Measurements from ENCODE around the gene TIAM1. TPM values are rescaled to one million over a fixed set of nuclear protein-coding genes. Genes with fewer than 3 reads are reported as not detected.

The TIAM1 gene
- total RNA-seq, 4 donors from 2014 or later = 6.5 to 36.4 (median 13.0) TPM

DNA sequence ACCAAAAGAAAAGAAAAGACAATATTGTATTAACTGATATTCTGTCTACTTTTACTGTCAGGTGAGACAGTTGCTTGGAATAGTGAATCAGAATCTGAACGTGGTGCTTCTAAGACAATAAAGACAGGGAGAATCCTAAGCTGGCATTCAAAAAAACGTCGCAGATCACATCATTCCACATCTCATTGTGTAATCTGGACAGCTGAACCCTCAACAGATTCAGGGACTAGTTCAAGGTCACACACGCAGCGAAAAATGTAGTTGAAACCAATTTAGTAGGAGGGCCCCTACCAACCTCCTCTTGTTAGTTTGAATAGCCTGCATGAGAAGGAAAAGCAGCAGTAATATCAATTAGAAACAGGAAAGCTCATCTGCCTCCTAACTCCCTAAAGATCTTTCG is 259.4 kb downstream of the TIAM1 start:
- DNase-seq (ENCODE audit: low spot score) (no peak), ATAC-seq (ENCODE audit: low FRiP score) (no peak)

DNA sequence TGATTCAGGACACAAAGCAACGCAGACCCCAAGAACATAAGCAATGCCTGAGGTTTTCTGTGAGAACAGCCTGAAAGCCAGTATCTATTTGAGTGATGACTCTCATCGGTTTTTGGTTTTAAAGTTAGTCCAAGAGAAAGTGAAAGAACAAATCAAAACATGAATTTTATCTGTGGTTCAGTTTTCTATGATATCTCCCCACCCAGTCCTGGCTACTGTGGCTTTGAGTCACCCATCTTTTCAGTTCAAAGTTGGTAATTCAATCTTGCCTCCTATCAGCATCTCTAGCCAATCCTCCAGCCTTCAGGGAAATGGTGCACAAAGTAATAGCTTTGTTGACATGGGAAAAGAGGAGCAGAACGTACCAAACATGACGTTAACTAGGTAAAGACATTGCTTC is 265.3 kb downstream of the TIAM1 start:
- TF ChIP-seq, protein P1, sequence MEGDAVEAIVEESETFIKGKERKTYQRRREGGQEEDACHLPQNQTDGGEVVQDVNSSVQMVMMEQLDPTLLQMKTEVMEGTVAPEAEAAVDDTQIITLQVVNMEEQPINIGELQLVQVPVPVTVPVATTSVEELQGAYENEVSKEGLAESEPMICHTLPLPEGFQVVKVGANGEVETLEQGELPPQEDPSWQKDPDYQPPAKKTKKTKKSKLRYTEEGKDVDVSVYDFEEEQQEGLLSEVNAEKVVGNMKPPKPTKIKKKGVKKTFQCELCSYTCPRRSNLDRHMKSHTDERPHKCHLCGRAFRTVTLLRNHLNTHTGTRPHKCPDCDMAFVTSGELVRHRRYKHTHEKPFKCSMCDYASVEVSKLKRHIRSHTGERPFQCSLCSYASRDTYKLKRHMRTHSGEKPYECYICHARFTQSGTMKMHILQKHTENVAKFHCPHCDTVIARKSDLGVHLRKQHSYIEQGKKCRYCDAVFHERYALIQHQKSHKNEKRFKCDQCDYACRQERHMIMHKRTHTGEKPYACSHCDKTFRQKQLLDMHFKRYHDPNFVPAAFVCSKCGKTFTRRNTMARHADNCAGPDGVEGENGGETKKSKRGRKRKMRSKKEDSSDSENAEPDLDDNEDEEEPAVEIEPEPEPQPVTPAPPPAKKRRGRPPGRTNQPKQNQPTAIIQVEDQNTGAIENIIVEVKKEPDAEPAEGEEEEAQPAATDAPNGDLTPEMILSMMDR (IDR thresholded peaks at IDR 0.05) = no peak
- DNase-seq (ENCODE audit: low spot score) = no peak
- no peak for ATAC-seq (ENCODE audit: low FRiP score)

More for the DNA sequence above, 259.4 kb downstream of the TIAM1 start:
- TF ChIP-seq, protein P1 (IDR thresholded peaks at IDR 0.05) = no peak

DNA sequence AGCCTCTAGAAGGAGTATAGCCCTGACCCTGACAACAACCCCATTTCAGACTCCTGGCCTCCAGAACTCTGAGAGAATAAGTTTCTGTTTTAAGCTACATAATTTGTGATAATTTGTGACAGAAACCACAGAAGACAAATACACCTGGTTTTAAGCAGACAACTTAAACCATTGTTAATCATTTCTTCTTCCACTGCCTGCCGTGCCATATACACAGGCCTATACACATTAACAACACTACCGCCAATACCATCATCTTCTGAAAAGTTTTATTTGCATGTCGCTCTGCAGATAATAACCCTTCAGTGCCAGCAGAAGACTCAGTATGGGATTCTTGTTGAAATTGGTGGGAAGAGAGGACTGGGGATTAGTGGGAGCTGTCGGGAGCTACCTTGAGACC is 265.8 kb downstream of the TIAM1 start:
- DNase-seq (ENCODE audit: low spot score) (no peak), ATAC-seq (ENCODE audit: low FRiP score) (no peak)
- TF ChIP-seq, protein P1 (IDR thresholded peaks at IDR 0.05) = no peak

DNA sequence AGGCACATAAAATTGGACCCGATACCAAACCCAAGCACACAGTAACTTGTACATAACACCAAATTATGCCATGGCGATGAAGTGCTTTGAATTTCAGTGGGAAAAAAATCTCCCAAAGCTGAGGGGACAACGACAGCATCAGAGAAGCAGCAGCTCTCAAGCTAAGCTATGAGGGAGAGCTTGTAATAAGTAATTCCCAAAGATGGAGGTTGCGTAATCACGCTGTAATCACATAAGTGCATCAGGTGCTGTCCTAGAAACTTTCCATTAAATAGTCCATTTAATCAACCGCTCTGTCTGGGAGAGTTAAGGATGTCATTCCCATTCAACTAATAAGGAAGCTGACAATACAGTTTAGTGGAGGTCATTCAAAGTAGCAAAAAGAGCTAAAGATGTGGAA is 268.2 kb downstream of the TIAM1 start:
- DNase-seq (ENCODE audit: low spot score) (no peak), ATAC-seq (ENCODE audit: low FRiP score) (no peak)
- TF ChIP-seq, protein P1 (IDR thresholded peaks at IDR 0.05) = no peak

DNA sequence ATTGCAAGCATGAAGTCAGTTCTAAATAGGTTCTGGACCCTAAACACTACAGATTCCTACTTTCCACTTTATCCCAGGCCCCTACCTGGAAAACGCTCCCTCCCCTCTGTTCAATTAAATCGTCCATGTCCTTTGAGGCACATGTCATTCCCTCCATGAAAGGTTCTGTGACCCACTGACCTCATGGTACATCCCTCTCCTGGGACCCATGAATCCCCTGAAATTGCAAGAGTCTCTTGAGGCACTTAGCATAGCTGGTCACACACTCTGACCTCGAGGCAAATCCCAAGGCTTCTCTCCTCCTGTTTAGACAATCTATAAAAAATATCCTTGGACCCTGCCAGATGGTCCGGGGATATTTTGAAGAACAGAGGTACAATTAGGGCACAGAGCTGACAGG is 271.5 kb downstream of the TIAM1 start:
- TF ChIP-seq, protein P1 (IDR thresholded peaks at IDR 0.05) = no peak
- no peak for DNase-seq (ENCODE audit: low spot score)
- ATAC-seq (ENCODE audit: low FRiP score) = no peak
